CD14-positive monocyte (primary cell): Measurements from ENCODE around the gene DENND2D. TPM values are rescaled to one million over a fixed set of nuclear protein-coding genes. Genes with fewer than 3 reads are reported as not detected.
A peak's percentile ranks its signal among the peaks of the same experiment; 100 is the strongest.

Experiments
- DNase-seq, 3 donors: peaks; one replicate each; pipeline ENCODE4 v3.0.0-alpha.2; 2011 to 2022
- H2AFZ ChIP-seq: 2 replicates; pipeline ENCODE4 v1.6.0; 2012; ENCODE audit warnings: mild to moderate bottlenecking, low read depth, low read length, inconsistent platforms; ENCODE audit not compliant: insufficient read depth, poor library complexity, severe bottlenecking
- H3K27ac ChIP-seq, 2 donors: 1 replicate in 1 of 2; 2 replicates in 1 of 2; pipeline ENCODE4 v1.5.1; 2012 to 2013; ENCODE audit warnings: low read length in 2 of 2, control low read depth in 1 of 2, inconsistent platforms in 1 of 2, low read depth in 1 of 2, mild to moderate bottlenecking in 1 of 2
- H3K27me3 ChIP-seq, 2 donors: one replicate each; pipeline versions ENCODE4 v1.6.0 to v1.6.1; 2011 to 2013; ENCODE audit warnings: low read length in 2 of 2; ENCODE audit not compliant: control insufficient read depth in 2 of 2, insufficient read depth in 2 of 2
- H3K36me3 ChIP-seq, 2 donors: replicated peaks in 1 of 2; 1 replicate in 1 of 2; 2 replicates in 1 of 2; pipeline versions ENCODE4 v1.5.1 to v1.6.1; 2012 to 2013; ENCODE audit warnings: low read length in 2 of 2, control low read depth in 1 of 2, inconsistent platforms in 1 of 2, mild to moderate bottlenecking in 1 of 2; ENCODE audit not compliant: insufficient read depth in 2 of 2, control insufficient read depth in 1 of 2
- H3K4me1 ChIP-seq, 2 donors: 1 replicate in 1 of 2; 2 replicates in 1 of 2; pipeline versions ENCODE4 v1.5.1 to v1.6.1; 2012 to 2013; ENCODE audit warnings: low read length in 2 of 2, control low read depth in 1 of 2, inconsistent platforms in 1 of 2, mild to moderate bottlenecking in 1 of 2, moderate library complexity in 1 of 2; ENCODE audit not compliant: insufficient read depth in 2 of 2, control insufficient read depth in 1 of 2
- H3K4me2 ChIP-seq: replicated peaks from 2 replicates; pipeline ENCODE3; 2012; ENCODE audit warnings: low read length, moderate library complexity, mild to moderate bottlenecking; ENCODE audit not compliant: poor library complexity, severe bottlenecking; ENCODE audit errors: extremely low read depth
- H3K4me3 ChIP-seq, 3 experiments: fragments of 200-600 bp in 1 of 3; sonication (generic) in 1 of 3; replicated peaks in 1 of 3; 1 replicate in 2 of 3; 2 replicates in 1 of 3; pipeline ENCODE4 v1.5.1; 2011 to 2013; ENCODE audit warnings: low read length in 3 of 3, mild to moderate bottlenecking in 3 of 3, control low read depth in 2 of 3, low read depth in 2 of 3, inconsistent platforms in 1 of 3, moderate library complexity in 1 of 3
- H3K79me2 ChIP-seq: 2 replicates; pipeline ENCODE4 v1.6.0; 2012; ENCODE audit warnings: mild to moderate bottlenecking, control low read depth, inconsistent platforms, low read length, moderate library complexity; ENCODE audit not compliant: insufficient read depth
- H3K9ac ChIP-seq: 2 replicates; pipeline ENCODE4 v1.6.0; 2017; ENCODE audit warnings: low read length, mild to moderate bottlenecking; ENCODE audit not compliant: insufficient read depth, poor library complexity, severe bottlenecking
- H3K9me3 ChIP-seq, 2 donors: replicated peaks in 1 of 2; 1 replicate in 1 of 2; 2 replicates in 1 of 2; pipeline versions ENCODE4 v1.5.1 to v1.6.1; 2012 to 2013; ENCODE audit warnings: low read length in 2 of 2, control low read depth in 1 of 2; ENCODE audit not compliant: control insufficient read depth in 1 of 2, insufficient read depth in 1 of 2
- H4K20me1 ChIP-seq: 2 replicates; pipeline ENCODE4 v1.6.0; 2012; ENCODE audit warnings: mild to moderate bottlenecking, low read length, control low read depth, moderate library complexity; ENCODE audit not compliant: insufficient read depth
- H3K27ac Mint-ChIP-seq, 7 donors: one replicate each; pipeline ENCODE4 v1.8.0; 2020; ENCODE audit warnings: mild to moderate bottlenecking in 7 of 7, mixed read lengths in 7 of 7, moderate library complexity in 6 of 7, inconsistent platforms in 2 of 7
- H3K27me3 Mint-ChIP-seq, 3 donors: one replicate each; pipeline ENCODE4 v1.8.0; 2021 to 2022; ENCODE audit warnings: low read depth in 3 of 3, mild to moderate bottlenecking in 3 of 3, mixed read lengths in 3 of 3, moderate library complexity in 3 of 3, inconsistent platforms in 1 of 3
- H3K36me3 Mint-ChIP-seq, 2 donors: one replicate each; pipeline ENCODE4 v1.8.0; 2020; ENCODE audit warnings: mixed read lengths in 2 of 2, inconsistent platforms in 1 of 2, mild to moderate bottlenecking in 1 of 2
- H3K4me1 Mint-ChIP-seq: one replicate; pipeline ENCODE4 v1.8.0; 2020; ENCODE audit warnings: mild to moderate bottlenecking, mixed read lengths
- H3K4me3 Mint-ChIP-seq, 2 donors: one replicate each; pipeline ENCODE4 v1.8.0; 2020; ENCODE audit warnings: mild to moderate bottlenecking in 2 of 2, mixed read lengths in 2 of 2, moderate library complexity in 1 of 2
- H3K9me3 Mint-ChIP-seq, 7 donors: one replicate each; pipeline ENCODE4 v1.8.0; 2020 to 2022; ENCODE audit warnings: mixed read lengths in 7 of 7, mild to moderate bottlenecking in 6 of 7, moderate library complexity in 6 of 7, inconsistent platforms in 2 of 7
- CTCF ChIP-seq: fragments of 200-600 bp; IDR thresholded peaks from one replicate; pipeline ENCODE4 v1.8.0; 2022; ENCODE audit warnings: antibody characterized with exemption, mild to moderate bottlenecking
- WGBS: methylation state at CpG from one replicate; pipeline ENCODE4 v1.1.5; 2013; ENCODE audit warnings: missing lambda C conversion rate; ENCODE audit not compliant: insufficient coverage; 5-methylcytosine and 5-hydroxymethylcytosine counted together
- intact Hi-C, 2 donors: fragments of 100-400 bp; cut with micrococcal nuclease; formaldehyde crosslinking; loops; one replicate each; pipeline versions ENCODE4 v1.15.0 to v1.15.1; 2023
- polyA plus RNA-seq, 3 donors: library from polyadenylated mRNA; depleted of rRNA in 1 of 3; unstranded in 2 of 3; stranded (reverse) in 1 of 3; fragments of 300-500 nt in 2 of 3; fragments of >200 nt in 1 of 3; fragmentation: Illumina TruSeq in 2 of 3; gene quantifications; 1 replicate in 2 of 3; 2 replicates in 1 of 3; pipeline ENCODE4 v1.2.3, GENCODE V29; 2012 to 2021

DENND2D gene
- polyA plus RNA-seq, 3 donors = 19.1 to 24.0 (median 22.4) TPM

GRCh38 chr1:111225717-111226400 is 25.4 kb upstream of the DENND2D start:
- no peak overlapping the region for H3K4me2 ChIP-seq
- H3K9ac ChIP-seq = no peak overlapping the region
- no peak for DNase-seq
- Mint-ChIP-seq H3K9me3 (no peaks in the 10 kb centered on the region), H3K4me1 (peaks cover 53% of the 10 kb centered on the region), H3K36me3 (no peaks in the 10 kb centered on the region), H3K27ac (peak overlapping the region in 2 of 7 donors; percentile 1 to 21), H3K4me3 (no peak overlapping the region), H3K27me3 (peaks cover 0 to 3% (median 0%) of the 10 kb centered on the region in 3 donors)
- no peaks in the 10 kb centered on the region for H3K79me2 ChIP-seq
- H3K4me1 ChIP-seq = peaks cover 44 to 45% of the 10 kb centered on the region in 2 donors
- intact Hi-C loops = loop anchor here in 1 of 2 donors (10.0 kb wide), 2 partner anchors 119 to 179 kb away; no protein-coding TSS in a partner anchor
- H3K27me3 ChIP-seq = no peaks in the 10 kb centered on the region
- TF ChIP-seq CTCF = no peak
- 100% methylated on average over 1 of the region's 6 CpGs for WGBS
- H3K9me3 ChIP-seq = no peaks in the 10 kb centered on the region
- H3K4me3 ChIP-seq = no peak overlapping the region
- no peaks in the 10 kb centered on the region for H4K20me1 ChIP-seq
- no peaks in the 10 kb centered on the region for H3K36me3 ChIP-seq
- no peak overlapping the region for H3K27ac ChIP-seq
- H2AFZ ChIP-seq = no peak overlapping the region

DNA sequence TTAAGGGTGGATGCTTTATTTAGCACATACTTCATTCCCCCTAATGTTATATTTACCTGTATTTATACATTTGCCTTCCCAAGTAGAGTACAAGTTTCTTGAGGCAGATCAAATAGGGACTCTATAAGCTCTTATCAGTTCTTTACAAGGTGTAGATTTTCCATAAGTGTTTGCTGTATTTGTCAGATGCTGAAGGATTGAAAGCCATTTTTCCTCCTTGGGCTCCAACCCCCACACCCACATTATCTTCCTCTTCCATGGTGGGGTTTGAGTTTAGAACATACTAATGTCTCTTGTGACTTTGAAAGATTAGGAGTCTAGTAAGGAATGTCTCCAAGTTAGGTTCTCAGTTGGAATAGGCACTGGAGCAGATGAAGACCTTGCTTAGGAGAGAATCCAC is 24.6 kb upstream of the DENND2D start:
- Mint-ChIP-seq H3K27me3 (peaks cover 0 to 7% (median 0%) of the 10 kb centered on the region in 3 donors), H3K4me3 (no peak overlapping the region), H3K9me3 (no peaks in the 10 kb centered on the region), H3K27ac (no peak overlapping the region), H3K4me1 (peaks cover 60% of the 10 kb centered on the region), H3K36me3 (no peaks in the 10 kb centered on the region)
- TF ChIP-seq CTCF = no peak
- Histone ChIP-seq H3K9me3 (no peaks in the 10 kb centered on the region), H3K27me3 (no peaks in the 10 kb centered on the region), H3K36me3 (no peaks in the 10 kb centered on the region), H3K4me1 (peaks cover 52 to 53% of the 10 kb centered on the region in 2 donors), H3K27ac (no peak overlapping the region), H3K4me3 (no peak overlapping the region), H3K4me2 (no peak overlapping the region), H2AFZ (peak overlapping the region; percentile 16), H3K79me2 (no peaks in the 10 kb centered on the region), H3K9ac (no peak overlapping the region), H4K20me1 (no peaks in the 10 kb centered on the region)
- intact Hi-C loops = loop anchor here in 1 of 2 donors (10.0 kb wide), 2 partner anchors 120 to 180 kb away; no protein-coding TSS in a partner anchor
- DNase-seq = no peak
